SU-DHL-6 (cell line): ENCODE measurements around the gene ROBO2.

Experiments
- H2AFZ ChIP-seq: fragments of 200-600 bp; sonication (generic); 2 replicates; pipeline ENCODE4 v1.6.1; 2014; ENCODE audit warnings: low read depth, mild to moderate bottlenecking, moderate library complexity, mixed read lengths, antibody characterized with exemption, low read length; ENCODE audit not compliant: severe bottlenecking
- H3F3A ChIP-seq: fragments of 200-600 bp; shearing (Covaris generic); 2 replicates; pipeline ENCODE4 v1.6.0; 2016; ENCODE audit warnings: antibody characterized with exemption, mild to moderate bottlenecking; ENCODE audit not compliant: insufficient read depth
- H3K27ac ChIP-seq: fragments of 200-600 bp; sonication (generic); 2 replicates; pipeline ENCODE4 v1.5.1; 2016; ENCODE audit warnings: low read depth, mild to moderate bottlenecking, low read length, moderate library complexity, mixed read lengths
- H3K27me3 ChIP-seq: fragments of 200-600 bp; sonication (generic), shearing (Covaris generic); 2 replicates; pipeline ENCODE4 v1.6.0; 2014; ENCODE audit warnings: mild to moderate bottlenecking, low read length
- H3K36me3 ChIP-seq: fragments of 200-600 bp; sonication (generic); 2 replicates; pipeline ENCODE4 v1.6.1; 2014; ENCODE audit warnings: mild to moderate bottlenecking, low read length, mixed read lengths
- H3K4me2 ChIP-seq: fragments of 300-600, 200-600 bp; shearing (Covaris generic), sonication (generic); 2 replicates; pipeline ENCODE4 v1.6.0; 2014; ENCODE audit warnings: low read length, low read depth, mild to moderate bottlenecking; ENCODE audit not compliant: poor library complexity, severe bottlenecking
- H3K4me3 ChIP-seq: fragments of 200-600 bp; sonication (generic); 2 replicates; pipeline ENCODE4 v1.5.1; 2014; ENCODE audit warnings: antibody characterized with exemption, low read length, mild to moderate bottlenecking, mixed read lengths; ENCODE audit not compliant: insufficient read depth, poor library complexity, severe bottlenecking
- H3K79me2 ChIP-seq: fragments of 200-600 bp; sonication (generic); 2 replicates; pipeline ENCODE4 v1.6.1; 2014; ENCODE audit warnings: mild to moderate bottlenecking, low read length, moderate library complexity; ENCODE audit not compliant: insufficient read depth
- H3K9ac ChIP-seq: fragments of 200-600 bp; sonication (generic); 2 replicates; pipeline ENCODE4 v1.7.0; 2014; ENCODE audit warnings: mild to moderate bottlenecking, low read length
- H3K9me2 ChIP-seq: fragments of 200-600 bp; sonication (generic); replicated peaks from 2 replicates; pipeline ENCODE4 v1.6.1; 2014; ENCODE audit warnings: low read length; ENCODE audit not compliant: insufficient read depth
- H3K9me3 ChIP-seq: fragments of 200-600 bp; sonication (generic); 2 replicates; pipeline ENCODE4 v1.6.1; 2014; ENCODE audit warnings: low read length, mixed read lengths; ENCODE audit not compliant: insufficient read depth
- H4K20me1 ChIP-seq: fragments of 200-600 bp; sonication (generic); 2 replicates; pipeline ENCODE4 v1.6.1; 2014; ENCODE audit warnings: low read depth, mild to moderate bottlenecking, antibody characterized with exemption, low read length, moderate library complexity, mixed read lengths
- CTCF ChIP-seq: fragments of 200-600 bp; sonication (generic); IDR thresholded peaks from one replicate; pipeline ENCODE4 v1.5.1; 2017; ENCODE audit warnings: antibody characterized with exemption, mild to moderate bottlenecking, low read length, moderate library complexity; ENCODE audit not compliant: insufficient read depth, poor library complexity, severe bottlenecking
- EZH2phosphoT487 ChIP-seq: fragments of 200-600 bp; sonication (generic), shearing (Covaris generic); conservative IDR thresholded peaks from 2 replicates; pipeline ENCODE4 v1.6.1; 2018; ENCODE audit warnings: mild to moderate bottlenecking, antibody characterized with exemption, low read length, moderate library complexity, mixed read lengths

ROBO2 gene

GRCh38 chr3:77672016-77672415, 632.1 kb downstream of the ROBO2 start:
- H3K4me2 ChIP-seq, result no peak overlapping the region
- no peak overlapping the region for H3K4me3 ChIP-seq
- H2AFZ ChIP-seq, result no peak overlapping the region
- TF ChIP-seq CTCF, result no peak
- no peak for TF ChIP-seq EZH2phosphoT487
- H3K27ac ChIP-seq, result no peak overlapping the region
- H3K27me3 ChIP-seq, result no peaks in the 10 kb centered on the region
- no peak overlapping the region for H3K9ac ChIP-seq
- no peaks in the 10 kb centered on the region for H3K9me2 ChIP-seq
- H3F3A ChIP-seq, result no peaks in the 10 kb centered on the region
- no peaks in the 10 kb centered on the region for H3K9me3 ChIP-seq
- H3K79me2 ChIP-seq, result no peaks in the 10 kb centered on the region
- H3K36me3 ChIP-seq, result no peaks in the 10 kb centered on the region
- no peaks in the 10 kb centered on the region for H4K20me1 ChIP-seq

DNA sequence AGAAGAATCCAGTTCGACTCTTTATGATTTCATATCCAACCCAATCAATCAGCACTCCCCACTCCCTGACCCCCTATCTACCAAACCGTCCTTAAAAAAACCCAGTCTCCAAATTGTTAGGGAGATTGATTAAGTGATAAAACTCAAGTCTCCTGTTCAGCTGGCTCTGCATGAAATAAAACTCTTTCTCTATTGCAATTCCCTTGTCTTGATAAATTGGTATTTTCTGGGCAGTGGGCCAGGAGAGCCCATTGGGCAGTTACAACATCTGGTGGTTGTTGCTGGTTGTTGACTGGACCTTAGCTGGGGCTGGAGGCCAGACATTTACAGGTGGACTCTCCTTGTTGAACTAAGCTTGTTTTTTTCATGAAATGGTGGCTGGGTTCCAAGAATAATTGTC, 642.3 kb downstream of the ROBO2 start:
- Histone ChIP-seq H3K27ac (no peak overlapping the region), H3K36me3 (no peaks in the 10 kb centered on the region), H3K9ac (no peak overlapping the region), H3K9me3 (peaks cover 7% of the 10 kb centered on the region; the same call in 1 of the 2 replicates), H3F3A (no peaks in the 10 kb centered on the region), H3K4me2 (no peak overlapping the region), H3K4me3 (peak overlapping the region; percentile 19), H4K20me1 (no peaks in the 10 kb centered on the region), H3K27me3 (no peaks in the 10 kb centered on the region), H2AFZ (no peak overlapping the region), H3K79me2 (no peaks in the 10 kb centered on the region), H3K9me2 (no peaks in the 10 kb centered on the region)
- TF ChIP-seq CTCF, result no peak
- no peak for TF ChIP-seq EZH2phosphoT487

GRCh38 chr3:77684115-77684514, 644.2 kb downstream of the ROBO2 start:
- H4K20me1 ChIP-seq, result no peaks in the 10 kb centered on the region
- no peaks in the 10 kb centered on the region for H3K79me2 ChIP-seq
- H3K9me3 ChIP-seq, result peaks cover 7% of the 10 kb centered on the region; the same call in 1 of the 2 replicates
- no peaks in the 10 kb centered on the region for H3K36me3 ChIP-seq
- H3K27me3 ChIP-seq, result no peaks in the 10 kb centered on the region
- H3K27ac ChIP-seq, result no peak overlapping the region
- H3K4me2 ChIP-seq, result no peak overlapping the region
- H2AFZ ChIP-seq, result no peak overlapping the region
- TF ChIP-seq CTCF (no peak), EZH2phosphoT487 (no peak)
- no peak overlapping the region for H3K4me3 ChIP-seq
- H3K9me2 ChIP-seq, result no peaks in the 10 kb centered on the region
- no peaks in the 10 kb centered on the region for H3F3A ChIP-seq
- H3K9ac ChIP-seq, result no peak overlapping the region
